Neural cell (in vitro differentiated cells): ENCODE measurements around the gene PIP4K2A.

ENCODE experiments used
- EP300 ChIP-seq: fragments of 450-650 bp; conservative IDR thresholded peaks from 2 replicates; pipeline ENCODE4 v1.6.1; 2014; ENCODE audit warnings: antibody characterized with exemption, mild to moderate bottlenecking, moderate library complexity; ENCODE audit not compliant: poor library complexity, severe bottlenecking
- EZH2 ChIP-seq: fragments of 200-600, 300-800 bp; shearing (Covaris generic), sonication (generic); IDR thresholded peaks from 2 replicates; pipeline ENCODE4 v1.6.1; 2014; ENCODE audit warnings: antibody characterized with exemption, low read length, borderline replicate concordance, mild to moderate bottlenecking; ENCODE audit not compliant: insufficient read depth, poor library complexity, severe bottlenecking
- POLR2AphosphoS5 ChIP-seq: IDR thresholded peaks from 2 replicates; pipeline ENCODE4 v1.6.1; 2012
- RAD21 ChIP-seq: fragments of 450-650 bp; conservative IDR thresholded peaks from 2 replicates; pipeline ENCODE4 v1.6.1; 2014; ENCODE audit warnings: antibody characterized with exemption, mild to moderate bottlenecking, moderate library complexity
- TF ChIP-seq, protein P1 (sequence below): fragments of 450-650 bp; IDR thresholded peaks from 2 replicates; pipeline ENCODE4 v1.5.1; 2014; ENCODE audit warnings: antibody characterized with exemption, mild to moderate bottlenecking, moderate library complexity; ENCODE audit not compliant: poor library complexity, severe bottlenecking
- TF ChIP-seq, protein P2 (sequence below): IDR thresholded peaks from 2 replicates; pipeline ENCODE4 v1.6.1; 2012; ENCODE audit warnings: borderline replicate concordance

DNA sequence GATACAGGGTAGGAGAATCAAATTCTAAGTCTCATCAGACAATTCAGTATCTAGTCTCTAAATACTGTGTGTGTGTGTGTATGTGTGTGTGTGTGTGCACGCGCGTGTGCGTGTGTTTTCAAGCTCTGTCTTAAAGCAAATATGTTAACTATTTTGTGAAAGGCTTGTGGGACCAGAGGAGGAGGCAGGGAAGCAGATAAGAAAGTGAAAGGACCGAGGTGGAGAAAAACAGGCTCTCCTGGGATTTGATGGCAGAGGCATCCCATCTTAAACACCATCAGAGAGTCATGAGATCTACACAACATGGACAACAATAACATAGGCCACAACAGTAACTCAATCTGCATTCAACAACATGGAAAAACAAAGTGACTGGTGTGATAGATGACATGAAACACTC is 67.1 kb downstream of the PIP4K2A start:
- TF ChIP-seq EZH2 (no peak), POLR2AphosphoS5 (no peak), EP300 (no peak), RAD21 (no peak)
- TF ChIP-seq, protein P1, sequence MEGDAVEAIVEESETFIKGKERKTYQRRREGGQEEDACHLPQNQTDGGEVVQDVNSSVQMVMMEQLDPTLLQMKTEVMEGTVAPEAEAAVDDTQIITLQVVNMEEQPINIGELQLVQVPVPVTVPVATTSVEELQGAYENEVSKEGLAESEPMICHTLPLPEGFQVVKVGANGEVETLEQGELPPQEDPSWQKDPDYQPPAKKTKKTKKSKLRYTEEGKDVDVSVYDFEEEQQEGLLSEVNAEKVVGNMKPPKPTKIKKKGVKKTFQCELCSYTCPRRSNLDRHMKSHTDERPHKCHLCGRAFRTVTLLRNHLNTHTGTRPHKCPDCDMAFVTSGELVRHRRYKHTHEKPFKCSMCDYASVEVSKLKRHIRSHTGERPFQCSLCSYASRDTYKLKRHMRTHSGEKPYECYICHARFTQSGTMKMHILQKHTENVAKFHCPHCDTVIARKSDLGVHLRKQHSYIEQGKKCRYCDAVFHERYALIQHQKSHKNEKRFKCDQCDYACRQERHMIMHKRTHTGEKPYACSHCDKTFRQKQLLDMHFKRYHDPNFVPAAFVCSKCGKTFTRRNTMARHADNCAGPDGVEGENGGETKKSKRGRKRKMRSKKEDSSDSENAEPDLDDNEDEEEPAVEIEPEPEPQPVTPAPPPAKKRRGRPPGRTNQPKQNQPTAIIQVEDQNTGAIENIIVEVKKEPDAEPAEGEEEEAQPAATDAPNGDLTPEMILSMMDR, result no peak
- TF ChIP-seq, protein P2, sequence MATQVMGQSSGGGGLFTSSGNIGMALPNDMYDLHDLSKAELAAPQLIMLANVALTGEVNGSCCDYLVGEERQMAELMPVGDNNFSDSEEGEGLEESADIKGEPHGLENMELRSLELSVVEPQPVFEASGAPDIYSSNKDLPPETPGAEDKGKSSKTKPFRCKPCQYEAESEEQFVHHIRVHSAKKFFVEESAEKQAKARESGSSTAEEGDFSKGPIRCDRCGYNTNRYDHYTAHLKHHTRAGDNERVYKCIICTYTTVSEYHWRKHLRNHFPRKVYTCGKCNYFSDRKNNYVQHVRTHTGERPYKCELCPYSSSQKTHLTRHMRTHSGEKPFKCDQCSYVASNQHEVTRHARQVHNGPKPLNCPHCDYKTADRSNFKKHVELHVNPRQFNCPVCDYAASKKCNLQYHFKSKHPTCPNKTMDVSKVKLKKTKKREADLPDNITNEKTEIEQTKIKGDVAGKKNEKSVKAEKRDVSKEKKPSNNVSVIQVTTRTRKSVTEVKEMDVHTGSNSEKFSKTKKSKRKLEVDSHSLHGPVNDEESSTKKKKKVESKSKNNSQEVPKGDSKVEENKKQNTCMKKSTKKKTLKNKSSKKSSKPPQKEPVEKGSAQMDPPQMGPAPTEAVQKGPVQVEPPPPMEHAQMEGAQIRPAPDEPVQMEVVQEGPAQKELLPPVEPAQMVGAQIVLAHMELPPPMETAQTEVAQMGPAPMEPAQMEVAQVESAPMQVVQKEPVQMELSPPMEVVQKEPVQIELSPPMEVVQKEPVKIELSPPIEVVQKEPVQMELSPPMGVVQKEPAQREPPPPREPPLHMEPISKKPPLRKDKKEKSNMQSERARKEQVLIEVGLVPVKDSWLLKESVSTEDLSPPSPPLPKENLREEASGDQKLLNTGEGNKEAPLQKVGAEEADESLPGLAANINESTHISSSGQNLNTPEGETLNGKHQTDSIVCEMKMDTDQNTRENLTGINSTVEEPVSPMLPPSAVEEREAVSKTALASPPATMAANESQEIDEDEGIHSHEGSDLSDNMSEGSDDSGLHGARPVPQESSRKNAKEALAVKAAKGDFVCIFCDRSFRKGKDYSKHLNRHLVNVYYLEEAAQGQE, result no peak
